ENCODE results near the gene RABGAP1. TPM values are rescaled to one million over a fixed set of nuclear protein-coding genes. Genes with fewer than 3 reads are reported as not detected.

The RABGAP1 gene
- total and polyA plus RNA-seq, 2 experiments from 2014 or later: 8.5 to 33.9 TPM

GRCh38 chr9:123150708-123151503, 210.1 kb downstream of the RABGAP1 start:
- DNase-seq (ENCODE audit: low spot score): no peak
- no peak overlapping the region for H3K27ac Mint-ChIP-seq
- Histone ChIP-seq H3K4me2 (no peak overlapping the region), H3K4me3 (no peak overlapping the region), H3K4me1 (ENCODE audit: insufficient read depth) (no peaks in the 10 kb centered on the region), H3K36me3 (ENCODE audit: insufficient read depth) (0 out of 2 replicates have a peak, but pooled peaks cover 5% of the 10 kb centered on the region), H2AFZ (no peak overlapping the region), H3F3A (replicated peaks; ENCODE audit: low read depth) (no peaks in the 10 kb centered on the region), H3K27me3 (ENCODE audit: insufficient read depth) (no peaks in the 10 kb centered on the region), H4K20me1 (replicated peaks; ENCODE audit: insufficient read depth) (no peaks in the 10 kb centered on the region), H3K27ac (ENCODE audit: low read depth) (no peak overlapping the region), H3K79me2 (replicated peaks; ENCODE audit: insufficient read depth) (no peaks in the 10 kb centered on the region; the same call in 1 of the 2 replicates), H3K9me2 (ENCODE audit: insufficient read depth) (no peaks in the 10 kb centered on the region)
- H3K36me3 Mint-ChIP-seq (ENCODE audit: low read depth): peaks cover 18% of the 10 kb centered on the region; the same call in 2 of the 3 replicates
- no peaks in the 10 kb centered on the region for H3K4me1 Mint-ChIP-seq
- TF ChIP-seq REST (IDR thresholded peaks at IDR 0.05; ENCODE audit: unreplicated experiment): no peak
- TF ChIP-seq JUNB (IDR thresholded peaks at IDR 0.05; ENCODE audit: unreplicated experiment): no peak
- no peak for TF ChIP-seq STAT1 (IDR thresholded peaks at IDR 0.05; ENCODE audit: unreplicated experiment)
- no peak for TF ChIP-seq CTCF (conservative IDR thresholded peaks at IDR 0.05; ENCODE audit: low read depth in 2 of 2)
- TF ChIP-seq ZNF462 (CRISPR knock-in tag; IDR thresholded peaks at IDR 0.05): no peak
- TF ChIP-seq EZH2 (IDR thresholded peaks at IDR 0.05; ENCODE audit: low read depth, unreplicated experiment): no peak
- TF ChIP-seq CREB1 (CRISPR knock-in tag; IDR thresholded peaks at IDR 0.05; ENCODE audit: low read depth): no peak
- no peak for TF ChIP-seq NANOG (IDR thresholded peaks at IDR 0.05; ENCODE audit: borderline replicate concordance)
- no peak for TF ChIP-seq ETS1 (IDR thresholded peaks at IDR 0.05)
- TF ChIP-seq POLR2AphosphoS5 (IDR thresholded peaks at IDR 0.05; ENCODE audit: low read depth): no peak
- TF ChIP-seq EZH2phosphoT487 (IDR thresholded peaks at IDR 0.05; ENCODE audit: unreplicated experiment): no peak
- TF ChIP-seq ZNF331 (CRISPR knock-in tag; IDR thresholded peaks at IDR 0.05; ENCODE audit: low read depth): no peak
- TF ChIP-seq ZNF114 (CRISPR knock-in tag; IDR thresholded peaks at IDR 0.05): no peak
- no peaks in the 10 kb centered on the region for H3K9me3 Mint-ChIP-seq
- no peak for ATAC-seq
- no peak overlapping the region for H3K4me3 Mint-ChIP-seq
- peaks cover 2% of the 10 kb centered on the region for H3K27me3 Mint-ChIP-seq (ENCODE audit: insufficient read depth, low read depth, poor library complexity)

Measured in GM23338 (cell line).